Left colon (tissue), 2 donors: ENCODE results near the gene ATIC. TPM values are rescaled to one million over a fixed set of nuclear protein-coding genes. Genes with fewer than 3 reads are reported as not detected.
"Not testable (repeated sequence)": the region's sequence is repeated elsewhere in the genome, so short reads cannot be mapped to it uniquely, and the experiment has no call there.

Experiments used
- ATAC-seq: fragments of 200-7000 bp; cut with Tn5 transposase; one replicate; pipeline ENCODE4 v1.9.1; 2020; ENCODE audit warnings: mild to moderate bottlenecking, moderate library complexity
- DNase-seq, 2 donors: peaks; one replicate each; pipeline ENCODE4 v3.0.0-alpha.2; 2020
- intact Hi-C, 2 donors: fragments of 100-400 bp; cut with DNase I in 1 of 2; cut with micrococcal nuclease in 1 of 2; formaldehyde crosslinking; loops; one replicate each; pipeline versions ENCODE4 v1.11.2 to v1.14.0; 2022; cut with DNase I, micrococcal nuclease
- total RNA-seq, 2 donors: library from RNA; stranded (reverse); fragmentation: NEBNext Ultra II Directional; extraction: Animal tissue kit (Norgen Biotek cat#: 25700); gene quantifications; one replicate each; pipeline ENCODE4 v1.2.1, GENCODE V29; 2021
- donor health status: DM: no; HTN: no; CAD: no.
- donor health status: DM: yes; HTN: yes; CAD: no.

Gene ATIC
- total RNA-seq, 2 donors from 2014 or later, result 72.8 to 95.7 TPM

GRCh38 chr2:215357660-215358059, 45.8 kb downstream of the ATIC start:
- DNase-seq (no peak), ATAC-seq (no peak)
- intact Hi-C loops, result no loop called here

GRCh38 chr2:215358312-215358845, 46.5 kb downstream of the ATIC start:
- intact Hi-C loops, result no loop called here
- DNase-seq, result no peak
- no peak for ATAC-seq

- intact Hi-C loops, result no loop called here
- DNase-seq, result no peak
- ATAC-seq, result no peak
Observed at GRCh38 chr2:215358891-215359575, 47.2 kb downstream of the ATIC start.

- intact Hi-C loops, result no loop called here
- no peak for ATAC-seq
- DNase-seq, result no peak
Observed at GRCh38 chr2:215359576-215359922, 47.7 kb downstream of the ATIC start.

GRCh38 chr2:215360059-215360458, 48.2 kb downstream of the ATIC start:
- DNase-seq, ATAC-seq, intact Hi-C loops: not testable (repeated sequence)

- ATAC-seq (no peak), DNase-seq (no peak)
- intact Hi-C loops, result no loop called here
Observed at GRCh38 chr2:215360596-215360995, 48.7 kb downstream of the ATIC start.

- DNase-seq (no peak), ATAC-seq (no peak)
- intact Hi-C loops, result no loop called here
Observed at GRCh38 chr2:215361211-215361875, 49.5 kb downstream of the ATIC start.

- ATAC-seq (no peak), DNase-seq (no peak)
- intact Hi-C loops, result no loop called here
Observed at GRCh38 chr2:215361876-215362561, 50.2 kb downstream of the ATIC start.

- intact Hi-C loops, result no loop called here
- ATAC-seq (no peak), DNase-seq (no peak)
Observed at GRCh38 chr2:215362562-215362904, 50.7 kb downstream of the ATIC start.

- DNase-seq (no peak), ATAC-seq (no peak)
- intact Hi-C loops, result no loop called here
Observed at GRCh38 chr2:215363039-215363438, 51.2 kb downstream of the ATIC start.

- intact Hi-C loops, result no loop called here
- ATAC-seq (no peak), DNase-seq (no peak)
Observed at GRCh38 chr2:215363461-215364156, 51.8 kb downstream of the ATIC start.

GRCh38 chr2:215364157-215365155, 52.6 kb downstream of the ATIC start:
- no peak for ATAC-seq
- no peak for DNase-seq
- intact Hi-C loops, result no loop called here

- intact Hi-C loops, result no loop called here
- DNase-seq (no peak), ATAC-seq (no peak)
Observed at GRCh38 chr2:215365184-215365658, 53.4 kb downstream of the ATIC start.

- intact Hi-C loops, result no loop called here
- no peak for DNase-seq
- no peak for ATAC-seq
Observed at GRCh38 chr2:215366440-215367032, 54.7 kb downstream of the ATIC start.

GRCh38 chr2:215367662-215368492, 56.0 kb downstream of the ATIC start:
- intact Hi-C loops, result no loop called here
- ATAC-seq (no peak), DNase-seq (no peak)

- intact Hi-C loops, result no loop called here
- no peak for ATAC-seq
- no peak for DNase-seq
Observed at GRCh38 chr2:215368493-215368809, 56.6 kb downstream of the ATIC start.

- ATAC-seq, result no peak
- no peak for DNase-seq
- intact Hi-C loops, result no loop called here
Observed at GRCh38 chr2:215369181-215369760, 57.4 kb downstream of the ATIC start.
